Limb (tissue), 2 donors: ENCODE measurements around the gene UNC50.

Experiments
- DNase-seq, 2 donors: peaks; one replicate each; pipeline ENCODE4 v3.0.0-alpha.2; 2016; ENCODE audit errors: extremely low spot score in 2 of 2

The UNC50 gene

DNA sequence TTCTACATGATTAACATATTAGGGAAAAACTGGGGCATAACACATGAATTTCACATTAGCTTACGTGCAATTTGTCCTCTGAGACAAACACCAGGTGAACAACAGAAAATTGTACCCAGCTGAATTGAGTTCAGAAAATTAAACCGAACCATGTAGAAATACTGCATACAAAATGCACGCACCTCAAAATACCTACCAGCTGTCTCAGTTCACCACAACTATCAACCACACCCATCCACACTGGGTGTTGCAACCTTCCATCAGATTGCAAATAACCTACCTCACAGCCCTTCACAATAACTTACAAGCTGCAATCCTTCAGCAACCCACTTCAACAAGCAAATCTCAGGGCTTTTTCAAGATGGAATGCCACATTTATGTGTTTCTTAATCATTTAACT, 55.9 kb downstream of the UNC50 start:
- no peak for DNase-seq

DNA sequence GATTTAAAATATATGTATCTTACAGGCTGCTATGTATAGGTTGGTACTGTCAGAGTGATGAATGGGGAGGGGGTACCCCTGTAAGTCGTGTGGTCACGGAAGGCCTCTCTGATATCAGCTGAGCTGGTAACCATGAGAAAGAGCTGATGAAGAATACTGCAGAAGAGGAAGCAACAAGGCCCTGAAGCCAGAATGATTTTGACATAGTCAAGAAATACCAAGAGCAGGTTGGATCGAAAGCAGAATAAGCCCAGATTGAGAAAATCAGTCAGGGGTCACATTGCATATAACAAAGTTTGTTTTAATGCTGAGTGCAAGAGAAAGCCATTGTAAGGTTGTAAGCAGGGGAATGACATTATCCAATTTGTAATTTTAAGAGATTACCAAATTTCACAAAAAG, 57.3 kb downstream of the UNC50 start:
- no peak for DNase-seq
